ENCODE data around the gene FAM114A1.

The FAM114A1 gene

GRCh38 chr4:38920186-38920585, 52.6 kb downstream of the FAM114A1 start:
- TF ChIP-seq CTCF (IDR thresholded peaks at IDR 0.05; ENCODE audit: borderline replicate concordance, insufficient read depth, low read depth, low read length), result no peak

GRCh38 chr4:38920677-38921076, 53.1 kb downstream of the FAM114A1 start:
- no peak for TF ChIP-seq CTCF (IDR thresholded peaks at IDR 0.05; ENCODE audit: borderline replicate concordance, insufficient read depth, low read depth, low read length)
- H3K4me3 ChIP-seq (ENCODE audit: low read depth, low read length), result no peak overlapping the region

More at GRCh38 chr4:38920186-38920585, 52.6 kb downstream of the FAM114A1 start:
- H3K4me3 ChIP-seq (ENCODE audit: low read depth, low read length), result no peak overlapping the region

GRCh38 chr4:38921151-38921550, 53.5 kb downstream of the FAM114A1 start:
- TF ChIP-seq CTCF (IDR thresholded peaks at IDR 0.05; ENCODE audit: borderline replicate concordance, insufficient read depth, low read depth, low read length), result no peak
- H3K4me3 ChIP-seq (ENCODE audit: low read depth, low read length), result no peak overlapping the region

- no peak for TF ChIP-seq CTCF (IDR thresholded peaks at IDR 0.05; ENCODE audit: borderline replicate concordance, insufficient read depth, low read depth, low read length)
- no peak overlapping the region for H3K4me3 ChIP-seq (ENCODE audit: low read depth, low read length)
Observed at GRCh38 chr4:38923746-38924145, 56.1 kb downstream of the FAM114A1 start.

GRCh38 chr4:38924353-38924752, 56.7 kb downstream of the FAM114A1 start:
- no peak overlapping the region for H3K4me3 ChIP-seq (ENCODE audit: low read depth, low read length)
- no peak for TF ChIP-seq CTCF (IDR thresholded peaks at IDR 0.05; ENCODE audit: borderline replicate concordance, insufficient read depth, low read depth, low read length)

- no peak overlapping the region for H3K4me3 ChIP-seq (ENCODE audit: low read depth, low read length)
- TF ChIP-seq CTCF (IDR thresholded peaks at IDR 0.05; ENCODE audit: borderline replicate concordance, insufficient read depth, low read depth, low read length), result no peak
Observed at GRCh38 chr4:38925492-38926413, 58.1 kb downstream of the FAM114A1 start.

GRCh38 chr4:38926896-38927295, 59.3 kb downstream of the FAM114A1 start:
- H3K4me3 ChIP-seq (ENCODE audit: low read depth, low read length), result no peak overlapping the region
- TF ChIP-seq CTCF (IDR thresholded peaks at IDR 0.05; ENCODE audit: borderline replicate concordance, insufficient read depth, low read depth, low read length), result no peak
